D721Med (cell line): Measurements from ENCODE around the gene MPL.

Experiments used
- DNase-seq: peaks from one replicate; pipeline ENCODE4 v3.0.0; 2011; ENCODE audit warnings: low spot score; ENCODE audit not compliant: insufficient read length
- FAIRE-seq: peaks from 2 replicates; lab custom pipeline; 2011; peaks lifted over from hg19 to GRCh38; lab: Jason Lieb, UNC
- CTCF ChIP-seq: IDR thresholded peaks from 2 replicates; pipeline ENCODE4 v1.5.1; 2012; ENCODE audit warnings: mild to moderate bottlenecking, control low read depth; ENCODE audit not compliant: insufficient read depth; ENCODE audit errors: missing control alignments

The MPL gene

GRCh38 chr1:43293896-43294760, 43.5 kb upstream of the MPL start:
- TF ChIP-seq CTCF: no peak
- DNase-seq: no peak
- no peak for FAIRE-seq

GRCh38 chr1:43294761-43295160, 42.9 kb upstream of the MPL start:
- DNase-seq (no peak), FAIRE-seq (no peak)
- TF ChIP-seq CTCF: no peak

- DNase-seq (no peak), FAIRE-seq (no peak)
- no peak for TF ChIP-seq CTCF
Measured at GRCh38 chr1:43296207-43296606, 41.4 kb upstream of the MPL start.

GRCh38 chr1:43298055-43298454, 39.6 kb upstream of the MPL start:
- no peak for FAIRE-seq
- TF ChIP-seq CTCF: no peak
- no peak for DNase-seq

- no peak for TF ChIP-seq CTCF
- no peak for FAIRE-seq
- DNase-seq: no peak
Measured at GRCh38 chr1:43299101-43299500, 38.5 kb upstream of the MPL start.

GRCh38 chr1:43300378-43301094, 37.1 kb upstream of the MPL start, which contains the start of gene TIE1:
TSS of gene TIE1 (plus strand) at chr1:43300982. CDS start at chr1:43301072, 90 bp downstream.
- DNase-seq (no peak), FAIRE-seq (no peak)
- no peak for TF ChIP-seq CTCF

GRCh38 chr1:43302201-43302600, 35.4 kb upstream of the MPL start:
- FAIRE-seq (no peak), DNase-seq (no peak)
- no peak for TF ChIP-seq CTCF
